Stimulated activated CD8-positive, alpha-beta memory T cell treated with anti-CD3 and anti-CD28 coated beads, Interleukin-7, amount 100 ng/mL, for 24 hours (primary cell): ENCODE measurements around the gene NAPSA.
"Not testable (repeated sequence)": the region's sequence is repeated elsewhere in the genome, so short reads cannot be mapped to it uniquely, and the experiment has no call there.

Experiments used
- DNase-seq: peaks from one replicate; pipeline ENCODE4 v3.0.0-alpha.2; 2020; ENCODE audit warnings: low read depth

Gene NAPSA

DNA sequence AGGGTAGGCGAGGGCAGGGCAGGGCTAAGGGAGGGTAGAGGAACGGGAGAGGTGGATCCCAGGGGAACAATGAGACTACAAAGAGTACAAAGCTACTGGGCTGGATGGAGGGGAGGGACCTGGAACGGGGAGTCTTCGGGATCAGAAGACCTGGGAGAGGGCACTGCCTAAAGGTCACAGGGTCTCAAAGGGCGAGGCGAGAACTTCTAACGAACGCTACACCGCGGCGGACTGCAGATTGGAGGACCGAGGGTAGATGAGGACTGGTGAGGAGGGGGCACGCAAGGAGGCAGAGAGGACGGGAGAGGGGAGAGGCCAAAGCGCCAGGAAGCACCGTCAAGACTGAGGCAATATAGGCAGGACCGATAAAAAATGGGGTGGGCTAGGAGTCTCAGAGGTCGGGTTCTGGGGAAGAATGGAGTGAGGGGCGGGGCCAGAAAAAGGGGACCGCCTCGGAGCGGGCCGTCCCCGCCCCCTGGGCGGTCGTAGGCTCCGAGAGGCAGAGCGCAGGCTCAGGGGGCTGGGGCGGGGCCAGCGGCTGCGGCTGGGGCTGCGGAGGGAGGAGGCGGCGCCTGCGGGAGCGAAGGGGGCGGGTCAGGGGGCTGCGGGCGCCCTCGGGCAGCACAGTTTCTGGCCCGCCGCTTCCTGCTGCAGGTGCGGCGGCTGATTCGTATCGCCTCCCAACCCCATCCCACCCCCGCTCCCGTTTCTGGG is 34.9 kb downstream of the NAPSA start:
- DNase-seq = peak; percentile 69

GRCh38 chr19:50329926-50330294 is 35.5 kb downstream of the NAPSA start:
- not testable (repeated sequence) for DNase-seq

- peak; percentile 93 for DNase-seq
Measured at GRCh38 chr19:50329146-50329925, 36.1 kb downstream of the NAPSA start, which contains the start of gene KCNC3. Gene KCNC3, minus strand, starts transcription at chr19:50329377. Its CDS starts 295 bp downstream, at chr19:50329082.

DNA sequence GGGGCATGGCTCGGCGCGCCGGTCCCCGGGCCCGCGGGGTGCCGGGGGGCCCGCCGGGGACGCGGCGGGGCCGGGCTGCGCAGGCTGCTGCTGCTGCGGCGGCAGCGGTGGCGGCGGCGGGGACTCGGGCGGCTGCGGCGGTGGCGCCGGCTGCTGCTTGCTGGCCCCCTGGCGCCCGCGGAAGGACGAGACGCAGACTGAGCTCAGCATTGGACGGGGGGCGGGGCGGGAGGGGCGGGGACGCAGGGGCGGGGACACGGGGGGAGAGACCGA is 36.6 kb downstream of the NAPSA start:
- no peak for DNase-seq

DNA sequence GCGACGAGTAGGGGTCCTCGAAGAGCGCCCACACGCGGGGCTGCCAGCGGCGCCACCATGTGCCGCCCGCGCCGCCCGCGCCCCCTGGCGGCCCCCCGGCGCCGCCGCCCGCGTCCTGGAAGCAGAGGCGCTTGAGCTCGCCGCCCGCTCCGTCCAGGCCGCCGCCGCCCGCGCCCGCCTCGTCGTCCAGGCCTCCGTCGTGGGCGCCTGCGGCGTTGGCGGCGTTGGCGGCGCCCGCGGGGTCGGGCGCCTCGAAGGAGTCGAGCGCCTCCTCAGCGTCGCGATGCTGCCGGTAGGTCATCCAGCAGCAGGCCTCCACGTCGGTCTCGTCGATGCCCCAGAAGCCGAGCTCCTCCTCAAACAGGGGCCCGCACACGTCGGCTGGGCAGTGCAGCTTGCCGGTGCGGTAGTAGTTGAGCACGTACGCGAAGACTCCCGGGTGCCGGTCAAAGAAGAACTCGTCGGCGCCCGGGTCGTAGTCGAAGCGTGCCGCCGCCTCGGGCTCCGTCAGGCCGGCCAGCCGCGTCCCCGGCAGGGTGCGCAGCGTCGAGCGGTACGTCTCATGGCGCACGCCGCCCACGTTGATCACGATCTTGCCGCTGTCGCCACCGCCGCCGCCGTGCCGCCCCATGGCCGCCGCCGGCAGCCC is 37.1 kb downstream of the NAPSA start:
- no peak for DNase-seq

DNA sequence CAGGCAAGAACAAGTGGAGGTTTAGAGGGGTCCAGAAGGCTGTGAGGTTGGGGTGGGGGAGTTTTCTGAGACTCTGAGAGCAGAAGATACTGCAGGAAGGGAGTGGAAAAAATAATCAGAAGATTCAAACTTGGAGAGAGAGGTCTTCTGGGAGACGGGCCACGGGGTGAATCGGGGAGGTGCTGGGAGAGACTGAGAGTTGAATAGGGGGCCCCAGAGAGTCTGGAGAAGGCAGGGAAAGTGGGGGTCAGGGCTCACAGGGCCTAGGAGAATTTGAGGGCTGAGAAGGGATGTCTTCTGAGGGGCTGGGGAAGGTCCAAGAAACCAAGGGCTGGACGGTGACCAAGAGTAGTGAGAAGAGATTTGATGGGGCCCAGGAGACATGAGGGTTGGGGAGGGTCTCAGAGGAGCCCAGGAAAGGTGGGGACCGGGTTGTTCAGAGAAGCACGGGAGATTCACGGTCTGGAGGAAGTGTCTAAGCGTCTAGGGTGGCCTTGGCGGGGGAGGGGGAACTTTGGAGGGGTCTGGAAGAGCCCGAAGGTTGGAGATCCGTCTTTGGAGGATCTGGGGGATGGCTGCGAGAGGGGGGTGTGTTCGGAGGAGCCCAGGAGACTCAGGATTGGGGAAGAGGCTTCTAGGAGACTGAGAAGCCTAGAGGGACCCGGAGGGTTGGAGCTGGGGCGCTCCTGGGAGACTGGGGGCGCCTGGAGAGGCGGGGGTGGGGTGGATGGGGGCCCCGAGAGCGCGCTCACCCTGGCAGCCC is 37.8 kb downstream of the NAPSA start:
- no peak for DNase-seq

- no peak for DNase-seq
Measured at GRCh38 chr19:50327013-50327412, 38.4 kb downstream of the NAPSA start.

- no peak for DNase-seq
Measured at GRCh38 chr19:50326101-50326664, 39.3 kb downstream of the NAPSA start.

DNA sequence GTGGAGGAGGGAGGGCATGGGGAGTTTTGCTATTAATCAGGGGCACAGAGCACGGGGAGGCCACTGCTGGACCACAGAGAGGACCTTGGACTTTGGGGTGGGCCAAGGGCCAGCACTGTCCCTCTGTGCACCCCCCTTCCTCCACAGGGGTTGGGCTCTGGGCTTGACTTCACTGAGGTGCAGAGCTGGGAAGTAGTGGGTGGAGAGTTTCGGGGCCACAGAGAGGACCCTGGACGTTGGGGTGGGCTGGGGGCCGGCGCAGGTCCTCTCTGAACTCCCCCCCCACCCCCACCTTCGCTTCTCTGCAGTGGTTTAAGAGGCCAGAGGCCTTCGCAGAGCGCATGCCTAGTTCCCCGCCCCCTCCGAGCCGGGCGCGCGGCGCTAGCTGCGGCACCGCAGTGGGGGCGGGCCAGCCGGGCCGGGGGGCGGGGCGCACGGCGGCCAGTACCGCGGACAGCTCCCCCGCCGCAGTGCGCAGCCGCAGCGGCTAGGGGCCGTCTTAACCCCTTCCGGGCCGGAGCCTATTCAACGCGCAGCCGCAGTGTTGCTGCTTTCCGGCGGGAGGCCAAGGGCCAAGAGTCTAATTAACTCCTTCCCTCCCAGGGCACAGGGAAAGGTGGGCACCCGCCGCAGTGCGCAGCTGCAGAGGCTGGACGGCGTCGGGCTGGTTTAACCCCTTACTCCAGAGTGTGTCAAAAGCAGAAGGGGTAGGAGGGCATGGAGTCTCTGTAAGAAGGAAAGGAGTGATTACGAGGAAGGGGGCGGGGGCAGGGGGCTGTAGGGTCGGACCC is 39.9 kb downstream of the NAPSA start:
- no peak for DNase-seq

GRCh38 chr19:50324331-50324730 is 41.1 kb downstream of the NAPSA start:
- no peak for DNase-seq

DNA sequence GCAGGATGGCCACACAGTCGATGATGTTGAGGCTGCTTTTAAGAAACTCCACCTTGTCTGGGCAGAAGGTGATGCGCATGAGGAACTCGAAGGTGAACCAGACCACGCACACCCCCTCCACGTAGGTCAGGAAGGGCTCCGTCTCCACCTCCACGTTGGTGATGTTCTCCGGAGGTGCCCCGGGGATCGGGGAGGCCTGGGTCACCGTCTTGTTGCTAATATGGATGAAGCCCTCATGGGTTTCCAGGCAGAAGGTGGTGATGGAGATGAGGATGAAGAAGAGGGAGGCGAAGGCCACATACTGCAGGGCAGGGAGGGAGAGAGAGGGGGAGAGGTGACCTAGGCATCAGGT is 41.7 kb downstream of the NAPSA start:
- no peak for DNase-seq

DNA sequence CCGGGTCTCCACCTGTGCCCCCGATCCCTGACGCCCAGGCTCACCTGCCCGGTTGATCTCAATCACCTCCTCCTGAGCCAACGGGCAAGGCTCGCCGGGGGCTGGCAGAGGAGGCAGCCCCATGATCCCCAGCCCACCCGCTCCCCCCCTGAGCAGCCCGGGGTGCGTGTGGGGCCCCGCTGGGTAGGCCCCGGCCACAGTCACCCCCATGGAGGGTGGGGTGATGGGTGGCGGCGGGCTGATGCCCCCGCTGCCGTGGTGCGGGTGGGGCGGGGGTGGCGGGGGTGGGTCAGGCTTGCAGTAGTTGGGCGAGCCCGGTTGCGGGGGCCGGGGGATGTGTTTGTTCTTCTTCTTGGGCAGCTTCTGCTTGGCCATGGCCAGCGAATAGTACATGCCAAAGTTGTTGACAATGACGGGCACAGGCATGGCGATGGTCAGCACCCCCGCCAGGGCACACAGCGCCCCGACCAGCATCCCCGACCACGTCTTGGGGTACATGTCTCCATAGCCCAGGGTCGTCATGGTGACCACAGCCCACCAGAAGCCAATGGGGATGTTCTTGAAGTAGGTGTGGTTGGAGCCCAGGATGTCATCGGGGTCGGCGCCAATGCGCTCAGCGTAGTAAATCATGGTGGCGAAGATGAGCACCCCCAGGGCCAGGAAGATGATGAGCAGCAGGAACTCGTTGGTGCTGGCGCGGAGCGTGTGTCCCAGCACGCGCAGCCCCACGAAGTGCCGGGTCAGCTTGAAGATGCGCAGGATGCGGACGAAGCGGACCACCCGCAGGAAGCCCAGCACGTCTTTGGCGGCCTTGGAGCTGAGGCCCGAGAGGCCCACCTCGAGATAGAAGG is 42.3 kb downstream of the NAPSA start:
- DNase-seq = no peak

- DNase-seq = no peak
Measured at GRCh38 chr19:50322234-50322633, 43.2 kb downstream of the NAPSA start.

DNA sequence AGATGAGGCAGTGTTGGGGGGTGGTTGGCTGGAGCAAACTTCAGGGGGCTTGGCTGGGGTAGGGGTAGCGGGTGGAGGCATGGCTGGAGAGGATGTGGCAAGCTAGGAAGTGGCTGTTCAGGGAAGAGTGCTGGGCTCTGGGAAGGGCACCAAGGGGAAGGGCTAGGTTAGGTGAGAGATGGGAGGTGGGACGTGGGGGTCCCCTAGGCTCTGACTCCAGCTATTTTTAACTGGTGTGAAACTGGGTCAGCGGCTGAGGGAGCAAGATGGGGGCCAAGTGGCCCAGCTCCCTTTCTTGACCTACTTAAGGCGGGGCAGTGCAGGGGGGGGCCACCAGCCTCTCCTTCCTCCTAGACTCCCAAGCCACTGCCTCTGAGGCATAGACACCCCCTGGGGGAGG is 43.6 kb downstream of the NAPSA start:
- DNase-seq = no peak

- DNase-seq = no peak
Measured at GRCh38 chr19:50320596-50320995, 44.8 kb downstream of the NAPSA start.

DNA sequence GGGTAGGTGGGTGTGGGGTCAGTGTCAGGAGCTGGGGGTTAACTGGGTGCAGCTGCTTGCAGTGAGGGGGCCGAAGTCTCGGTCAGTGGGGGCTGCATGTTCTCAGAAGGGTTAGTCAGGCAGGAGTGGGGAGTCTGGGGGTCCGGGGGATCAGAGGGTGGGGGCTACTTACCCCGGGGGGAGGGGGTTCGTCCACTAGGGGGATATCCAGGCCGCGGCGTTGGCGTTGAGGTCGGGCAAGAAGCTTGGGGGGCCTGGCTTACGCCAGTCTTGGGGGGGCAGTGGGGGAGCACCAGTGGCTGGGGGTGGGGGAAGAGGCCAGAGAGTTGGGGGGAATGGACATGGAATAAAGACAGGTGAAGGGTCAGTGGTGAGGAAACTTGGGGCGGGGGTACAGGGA is 45.4 kb downstream of the NAPSA start:
- DNase-seq = no peak

- DNase-seq = no peak
Measured at GRCh38 chr19:50319156-50319555, 46.3 kb downstream of the NAPSA start.

GRCh38 chr19:50318438-50318837 is 47.0 kb downstream of the NAPSA start:
- no peak for DNase-seq

DNA sequence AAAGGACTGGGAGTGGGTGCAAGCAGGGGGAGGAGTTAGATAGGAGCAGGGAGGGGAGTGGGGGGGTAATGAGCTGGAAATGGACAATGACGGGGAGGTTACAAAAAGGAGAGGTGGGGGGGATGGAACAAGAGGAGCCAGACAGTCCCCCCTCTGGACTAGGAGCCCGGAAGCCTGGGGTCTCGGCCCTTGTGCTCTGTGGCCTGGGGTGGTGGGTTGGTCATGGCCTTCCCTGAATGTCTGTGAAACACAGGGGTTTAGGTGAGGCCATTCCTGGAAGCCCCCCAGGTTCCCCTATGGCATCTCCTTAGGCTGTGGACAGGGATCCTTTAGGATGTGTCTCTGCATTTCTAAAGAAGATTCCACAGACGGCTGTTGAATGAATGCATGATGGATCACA is 48.3 kb downstream of the NAPSA start:
- no peak for DNase-seq

GRCh38 chr19:50315773-50316448 is 49.5 kb downstream of the NAPSA start:
- DNase-seq = no peak
